IMR-90 (cell line): Measurements from ENCODE around the gene PPRC1. TPM values are rescaled to one million over a fixed set of nuclear protein-coding genes. Genes with fewer than 3 reads are reported as not detected.

ENCODE experiments used
- ATAC-seq: fragments of 200-7000 bp; cut with Tn5 transposase; 2 replicates; pipeline ENCODE4 v1.9.1; 2020; ENCODE audit warnings: low read depth, mild to moderate bottlenecking, moderate library complexity
- BruUV-seq: library from RNA; stranded (reverse); fragments of 400-500 nt; replicated peaks from 2 replicates; lab custom pipeline; 2021; lab: Mats Ljungman, UMichigan
- CTCF ChIA-PET: fragments of 300-600 bp; formaldehyde crosslinking; extraction: SDS; loops from one replicate; lab custom pipeline; 2021; ENCODE audit warnings: antibody characterized with exemption; lab: Yijun Ruan, JAX
- POLR2A ChIA-PET: fragments of 300-600 bp; sonication (Branson Sonifier 250); formaldehyde crosslinking; loops from one replicate; lab custom pipeline; 2022; ENCODE audit warnings: antibody characterized with exemption; ENCODE audit not compliant: unreplicated experiment; lab: Charles Lee
- DNase-seq: peaks from one replicate; pipeline ENCODE4 v3.0.0; 2013
- H2AFZ ChIP-seq: replicated peaks from 2 replicates; pipeline ENCODE3; 2013; ENCODE audit warnings: low read length, mild to moderate bottlenecking; ENCODE audit not compliant: poor library complexity
- H2AK5ac ChIP-seq: 2 replicates; pipeline ENCODE4 v1.6.1; 2013; ENCODE audit warnings: low read depth, low read length, inconsistent platforms
- H2AK9ac ChIP-seq: replicated peaks from 2 replicates; pipeline ENCODE3; 2013; ENCODE audit warnings: mild to moderate bottlenecking, low read depth, low read length, moderate library complexity; ENCODE audit not compliant: poor library complexity
- H2BK120ac ChIP-seq: 2 replicates; pipeline ENCODE4 v1.6.1; 2013; ENCODE audit warnings: low read depth, low read length, inconsistent platforms
- H2BK15ac ChIP-seq: 3 replicates; pipeline ENCODE4 v1.6.1; 2013; ENCODE audit warnings: low read depth, low read length, inconsistent platforms
- H2BK20ac ChIP-seq: 2 replicates; pipeline ENCODE4 v1.6.1; 2013; ENCODE audit warnings: low read depth, mild to moderate bottlenecking, inconsistent platforms, low read length, moderate library complexity
- H2BK5ac ChIP-seq: 2 replicates; pipeline ENCODE4 v1.6.1; 2013; ENCODE audit warnings: mild to moderate bottlenecking, low read depth, low read length, inconsistent platforms; ENCODE audit not compliant: poor library complexity, severe bottlenecking
- H3K14ac ChIP-seq: replicated peaks from 2 replicates; pipeline ENCODE4 v1.6.1; 2013; ENCODE audit warnings: low read depth, low read length, inconsistent platforms
- H3K18ac ChIP-seq: 2 replicates; pipeline ENCODE4 v1.6.1; 2013; ENCODE audit warnings: low read depth, low read length, control low read depth
- H3K23ac ChIP-seq: 2 replicates; pipeline ENCODE4 v1.6.1; 2013; ENCODE audit warnings: low read depth, low read length, inconsistent platforms
- H3K27ac ChIP-seq: 2 replicates; pipeline ENCODE4 v1.5.1; 2013; ENCODE audit warnings: mild to moderate bottlenecking, control low read depth, low read length; ENCODE audit not compliant: insufficient read depth
- H3K27me3 ChIP-seq: 2 replicates; pipeline ENCODE4 v1.6.1; 2013; ENCODE audit warnings: low read length; ENCODE audit not compliant: control insufficient read depth, insufficient read depth
- H3K36me3 ChIP-seq: 2 replicates; pipeline ENCODE4 v1.6.1; 2013; ENCODE audit warnings: low read length, mixed read lengths; ENCODE audit not compliant: control insufficient read depth, insufficient read depth
- H3K4ac ChIP-seq: 2 replicates; pipeline ENCODE4 v1.6.1; 2013; ENCODE audit warnings: low read depth, low read length, inconsistent platforms
- H3K4me1 ChIP-seq: 2 replicates; pipeline ENCODE4 v1.6.1; 2013; ENCODE audit warnings: low read length, mixed read lengths; ENCODE audit not compliant: control insufficient read depth, insufficient read depth
- H3K4me2 ChIP-seq: 2 replicates; pipeline ENCODE4 v1.6.1; 2013; ENCODE audit warnings: low read depth, mild to moderate bottlenecking, control low read depth, low read length, moderate library complexity
- H3K4me3 ChIP-seq: 2 replicates; pipeline ENCODE4 v1.5.1; 2013; ENCODE audit warnings: low read depth, mild to moderate bottlenecking, control low read depth, low read length, moderate library complexity; ENCODE audit not compliant: insufficient read depth
- H3K56ac ChIP-seq: 2 replicates; pipeline ENCODE4 v1.6.1; 2013; ENCODE audit warnings: low read length, inconsistent platforms; ENCODE audit not compliant: insufficient read depth; ENCODE audit errors: extremely low read depth
- H3K79me1 ChIP-seq, 2 experiments: 2 replicates each; pipeline ENCODE4 v1.6.1; 2013; ENCODE audit warnings: low read length in 2 of 2, inconsistent platforms in 1 of 2, low read depth in 1 of 2
- H3K9ac ChIP-seq: 2 replicates; pipeline ENCODE4 v1.6.1; 2013; ENCODE audit warnings: low read depth, low read length, control low read depth
- H3K9me1 ChIP-seq: 2 replicates; pipeline ENCODE4 v1.6.1; 2013; ENCODE audit warnings: low read length, inconsistent platforms; ENCODE audit not compliant: insufficient read depth
- H3K9me3 ChIP-seq: 2 replicates; pipeline ENCODE4 v1.6.1; 2013; ENCODE audit warnings: low read length; ENCODE audit not compliant: control insufficient read depth, insufficient read depth
- H4K20me1 ChIP-seq: 2 replicates; pipeline ENCODE4 v1.6.1; 2013; ENCODE audit warnings: low read length, inconsistent platforms; ENCODE audit not compliant: insufficient read depth
- H4K5ac ChIP-seq: 2 replicates; pipeline ENCODE4 v1.6.1; 2013; ENCODE audit warnings: mild to moderate bottlenecking, low read depth, low read length, control low read depth
- H4K8ac ChIP-seq, 2 experiments: 2 replicates each; pipeline ENCODE4 v1.6.1; 2013; ENCODE audit warnings: low read depth in 2 of 2, low read length in 2 of 2, control low read depth in 1 of 2, inconsistent platforms in 1 of 2
- H4K91ac ChIP-seq: 2 replicates; pipeline ENCODE4 v1.6.1; 2013; ENCODE audit warnings: low read depth, low read length, inconsistent platforms; ENCODE audit not compliant: insufficient read depth
- NFE2L2 ChIP-seq: fragments of 150-350 bp; IDR thresholded peaks from 2 replicates; pipeline ENCODE4 v1.6.1; 2016; ENCODE audit warnings: low read depth, mild to moderate bottlenecking, low read length
- WGBS, 2 experiments: methylation state at CpG; one replicate each; pipeline versions ENCODE4 v1.1.5 to v1.1.7; 2013; ENCODE audit warnings: missing lambda C conversion rate in 2 of 2; ENCODE audit not compliant: insufficient read length in 1 of 2; ENCODE audit errors: extremely low coverage in 2 of 2; 5-methylcytosine and 5-hydroxymethylcytosine counted together
- dilution Hi-C: fragments of 300-500 bp; cut with HindIII; formaldehyde crosslinking; loops from one replicate; pipeline ENCODE4 v1.14.3; 2018; ENCODE audit warnings: low sequenced_read_pairs; ENCODE audit not compliant: unreplicated experiment
- in situ Hi-C: fragments of 300-500 bp; cut with MboI; formaldehyde crosslinking; loops from 3 replicates; pipeline ENCODE4 v1.14.3; 2019; ENCODE audit warnings: low sequenced_read_pairs, inconsistent platforms, mixed read lengths
- intact Hi-C: fragments of 100-400 bp; cut with micrococcal nuclease; formaldehyde crosslinking; loops from 2 replicates; pipeline ENCODE4 v1.10.0; 2022
- polyA plus RNA-seq, 3 experiments: library from polyadenylated mRNA; depleted of rRNA; stranded (reverse); fragments of >200 nt; gene quantifications; 2 replicates each; pipeline ENCODE4 v1.2.3, GENCODE V29; 2012; ENCODE audit warnings: low replicate concordance in 1 of 3
- total RNA-seq: library from RNA; depleted of rRNA; stranded (reverse); fragments of >200 nt; gene quantifications from 2 replicates; pipeline ENCODE4 v1.2.3, GENCODE V29; 2012

PPRC1 gene
- total and polyA plus RNA-seq, 2 of the 4 experiments (the other 2 are of a cell fraction): 11.8 to 38.7 TPM

- Histone ChIP-seq H3K27me3 (no peaks in the 10 kb centered on the region), H4K8ac (no peak overlapping the region), H3K9ac (no peak overlapping the region), H2AFZ (no peak overlapping the region), H2AK5ac (no peak overlapping the region), H3K79me1 (peaks cover 25 to 82% of the 10 kb centered on the region in 2 experiments), H3K9me1 (peaks cover 28% of the 10 kb centered on the region), H2BK120ac (no peak overlapping the region), H3K14ac (no peak overlapping the region), H4K91ac (no peak overlapping the region), H3K23ac (no peak overlapping the region), H3K36me3 (peaks cover 53% of the 10 kb centered on the region), H3K4me2 (no peak overlapping the region), H3K9me3 (no peaks in the 10 kb centered on the region), H3K4me1 (peaks cover 17% of the 10 kb centered on the region), H4K20me1 (peaks cover 69% of the 10 kb centered on the region), H3K4me3 (no peak overlapping the region), H2BK5ac (no peak overlapping the region), H4K5ac (no peak overlapping the region), H3K56ac (no peak overlapping the region), H2AK9ac (no peak overlapping the region), H3K27ac (no peak overlapping the region), H3K4ac (no peak overlapping the region), H2BK15ac (no peak overlapping the region), H2BK20ac (no peak overlapping the region), H3K18ac (no peak overlapping the region)
- ChIA-PET POLR2A (no interaction called here), CTCF (no interaction called here)
- DNase-seq: no peak
- dilution Hi-C loops: no loop called here
- no peak for ATAC-seq
- BruUV-seq: no TSS peak
- TF ChIP-seq NFE2L2: no peak
- in situ Hi-C loops: no loop called here
- intact Hi-C loops: no loop called here
- 76% methylated on average over 5 of the region's 12 CpGs; no CpG with 5 or more reads in 1 of the 2 experiments for WGBS, 2 experiments
Observed at GRCh38 chr10:102111276-102111675, 21.6 kb upstream of the PPRC1 start.
